ENCODE data around the gene IMMP2L.

DNA sequence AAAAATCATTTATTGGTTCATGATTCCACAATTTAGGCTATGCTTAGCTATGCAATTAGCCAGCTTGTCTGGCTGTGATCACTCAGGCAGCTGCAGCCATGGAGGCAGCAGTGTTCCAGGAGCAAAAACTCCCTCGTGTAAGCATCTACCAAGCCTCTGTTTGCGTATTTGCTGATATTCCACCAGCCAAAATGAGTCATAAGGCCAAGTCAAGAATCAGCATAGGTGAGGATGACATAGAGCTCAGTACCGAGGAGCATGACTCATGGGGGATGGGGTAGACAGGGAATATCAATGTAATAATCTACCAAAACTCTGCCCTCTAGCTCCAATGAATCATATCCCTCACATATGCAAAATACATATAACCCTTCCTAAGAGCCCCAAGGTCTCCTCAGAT, 63.3 kb downstream of the IMMP2L start:
- TF ChIP-seq CTCF (IDR thresholded peaks at IDR 0.05) (no peak), POLR2A (IDR thresholded peaks at IDR 0.05) (no peak)

Measured in uterus (tissue), 2 donors.